Measurements from ENCODE around the gene KHNYN. TPM values are rescaled to one million over a fixed set of nuclear protein-coding genes. Genes with fewer than 3 reads are reported as not detected.
"Not testable (repeated sequence)": the region's sequence is repeated elsewhere in the genome, so short reads cannot be mapped to it uniquely, and the experiment has no call there.

Gene KHNYN
- total RNA-seq, 1 experiment from 2014 or later = 33.2 TPM

- TF ChIP-seq ETV6 (CRISPR knock-in tag; IDR thresholded peaks at IDR 0.05) = no peak
Measured at GRCh38 chr14:24465805-24466204, 36.1 kb downstream of the KHNYN start (continued).

GRCh38 chr14:24470450-24470849, 40.7 kb downstream of the KHNYN start:
- H3K27ac Mint-ChIP-seq; H3K4me1 Mint-ChIP-seq; CTCF ChIA-PET; H3K4me3 Mint-ChIP-seq; ATAC-seq; H3K36me3 Mint-ChIP-seq; DNase-seq (ENCODE audit: low spot score); H3K27me3 Mint-ChIP-seq (ENCODE audit: low read depth): not testable (repeated sequence)
- POLR2A ChIA-PET = interaction anchor here (0.6 kb wide), 1 partner anchor 157 kb away, joined by 4 read pairs; no protein-coding TSS in a partner anchor
- peaks cover 22% of the 10 kb centered on the region for H3K9me3 Mint-ChIP-seq

DNA sequence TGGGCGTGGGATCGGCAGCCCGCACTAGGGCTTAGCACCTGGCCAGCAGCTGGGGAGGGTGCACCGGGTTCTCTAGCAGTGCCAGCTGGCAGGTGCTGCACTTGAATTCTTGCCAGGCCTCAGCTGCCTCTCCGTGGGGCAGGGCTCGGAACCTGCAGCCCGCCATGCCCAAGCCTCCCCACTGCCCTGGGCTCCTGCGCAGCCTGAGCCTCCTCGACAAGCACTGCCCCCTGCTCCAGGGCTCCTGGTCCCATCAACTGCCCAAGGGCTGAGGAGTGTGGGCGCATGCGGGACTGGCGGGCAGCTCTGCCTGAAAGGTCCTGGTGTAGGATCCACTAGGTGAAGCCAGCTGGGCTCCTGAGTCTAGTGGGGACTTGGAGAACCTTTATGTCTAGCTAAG, 43.5 kb downstream of the KHNYN start:
- H3K9me3 Mint-ChIP-seq = peaks cover 26% of the 10 kb centered on the region
- H3K4me1 Mint-ChIP-seq = no peaks in the 10 kb centered on the region
- peaks cover 8% of the 10 kb centered on the region; the same call in 1 of the 2 replicates for H3K27me3 Mint-ChIP-seq (ENCODE audit: low read depth)
- ChIA-PET CTCF (interaction anchor here (1.4 kb wide), 1 partner anchor 9 kb away, joined by 3 read pairs; no protein-coding TSS in a partner anchor), POLR2A (no interaction called here)
- ATAC-seq = no peak
- no peak for DNase-seq (ENCODE audit: low spot score)
- no peaks in the 10 kb centered on the region for H3K36me3 Mint-ChIP-seq
- no peak for TF ChIP-seq GABPB1 (CRISPR knock-in tag; IDR thresholded peaks at IDR 0.05)
- no peak for TF ChIP-seq ZNF396 (CRISPR knock-in tag; IDR thresholded peaks at IDR 0.05; ENCODE audit: borderline replicate concordance)
- no peak for TF ChIP-seq GRHL2 (CRISPR knock-in tag; IDR thresholded peaks at IDR 0.05; ENCODE audit: insufficient replicate concordance, severe bottlenecking)
- TF ChIP-seq EMX1 (CRISPR knock-in tag; IDR thresholded peaks at IDR 0.05) = no peak
- no peak for TF ChIP-seq CREB1 (CRISPR knock-in tag; IDR thresholded peaks at IDR 0.05)
- TF ChIP-seq TP53 (CRISPR knock-in tag; IDR thresholded peaks at IDR 0.05) = no peak
- TF ChIP-seq ZNF219 (CRISPR knock-in tag; IDR thresholded peaks at IDR 0.05; ENCODE audit: borderline replicate concordance) = no peak
- TF ChIP-seq SMAD3 (CRISPR knock-in tag; IDR thresholded peaks at IDR 0.05; ENCODE audit: borderline replicate concordance) = no peak
- TF ChIP-seq, protein P1, sequence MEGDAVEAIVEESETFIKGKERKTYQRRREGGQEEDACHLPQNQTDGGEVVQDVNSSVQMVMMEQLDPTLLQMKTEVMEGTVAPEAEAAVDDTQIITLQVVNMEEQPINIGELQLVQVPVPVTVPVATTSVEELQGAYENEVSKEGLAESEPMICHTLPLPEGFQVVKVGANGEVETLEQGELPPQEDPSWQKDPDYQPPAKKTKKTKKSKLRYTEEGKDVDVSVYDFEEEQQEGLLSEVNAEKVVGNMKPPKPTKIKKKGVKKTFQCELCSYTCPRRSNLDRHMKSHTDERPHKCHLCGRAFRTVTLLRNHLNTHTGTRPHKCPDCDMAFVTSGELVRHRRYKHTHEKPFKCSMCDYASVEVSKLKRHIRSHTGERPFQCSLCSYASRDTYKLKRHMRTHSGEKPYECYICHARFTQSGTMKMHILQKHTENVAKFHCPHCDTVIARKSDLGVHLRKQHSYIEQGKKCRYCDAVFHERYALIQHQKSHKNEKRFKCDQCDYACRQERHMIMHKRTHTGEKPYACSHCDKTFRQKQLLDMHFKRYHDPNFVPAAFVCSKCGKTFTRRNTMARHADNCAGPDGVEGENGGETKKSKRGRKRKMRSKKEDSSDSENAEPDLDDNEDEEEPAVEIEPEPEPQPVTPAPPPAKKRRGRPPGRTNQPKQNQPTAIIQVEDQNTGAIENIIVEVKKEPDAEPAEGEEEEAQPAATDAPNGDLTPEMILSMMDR (IDR thresholded peaks at IDR 0.05) = no peak
- TF ChIP-seq SP1 (CRISPR knock-in tag; conservative IDR thresholded peaks at IDR 0.05) = no peak
- TF ChIP-seq ZNF138 (CRISPR knock-in tag; conservative IDR thresholded peaks at IDR 0.05) = no peak
- TF ChIP-seq IRF2 (CRISPR knock-in tag; IDR thresholded peaks at IDR 0.05; ENCODE audit: borderline replicate concordance, low read depth) = no peak
- TF ChIP-seq, protein P2, sequence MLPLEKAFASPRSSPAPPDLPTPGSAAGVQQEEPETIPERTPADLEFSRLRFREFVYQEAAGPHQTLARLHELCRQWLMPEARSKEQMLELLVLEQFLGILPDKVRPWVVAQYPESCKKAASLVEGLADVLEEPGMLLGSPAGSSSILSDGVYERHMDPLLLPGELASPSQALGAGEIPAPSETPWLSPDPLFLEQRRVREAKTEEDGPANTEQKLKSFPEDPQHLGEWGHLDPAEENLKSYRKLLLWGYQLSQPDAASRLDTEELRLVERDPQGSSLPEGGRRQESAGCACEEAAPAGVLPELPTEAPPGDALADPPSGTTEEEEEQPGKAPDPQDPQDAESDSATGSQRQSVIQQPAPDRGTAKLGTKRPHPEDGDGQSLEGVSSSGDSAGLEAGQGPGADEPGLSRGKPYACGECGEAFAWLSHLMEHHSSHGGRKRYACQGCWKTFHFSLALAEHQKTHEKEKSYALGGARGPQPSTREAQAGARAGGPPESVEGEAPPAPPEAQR (CRISPR knock-in tag; IDR thresholded peaks at IDR 0.05) = no peak
- TF ChIP-seq ATF3 (CRISPR knock-in tag; conservative IDR thresholded peaks at IDR 0.05) = no peak
- TF ChIP-seq ZNF512 (CRISPR knock-in tag; IDR thresholded peaks at IDR 0.05; ENCODE audit: borderline replicate concordance) = no peak
- no peak for TF ChIP-seq JUN (CRISPR knock-in tag; IDR thresholded peaks at IDR 0.05)
- TF ChIP-seq ZNF423 (CRISPR knock-in tag; IDR thresholded peaks at IDR 0.05) = no peak
- no peak for TF ChIP-seq GTF2I (CRISPR knock-in tag; conservative IDR thresholded peaks at IDR 0.05)
- TF ChIP-seq ZNF416 (CRISPR knock-in tag; IDR thresholded peaks at IDR 0.05) = no peak
- no peak for TF ChIP-seq ZNF121 (CRISPR knock-in tag; IDR thresholded peaks at IDR 0.05)
- no peak overlapping the region for H3K4me3 Mint-ChIP-seq
- H3K27ac Mint-ChIP-seq = no peak overlapping the region

Data from WTC11 (cell line).